ENCODE results near the gene IQSEC1. TPM values are rescaled to one million over a fixed set of nuclear protein-coding genes. Genes with fewer than 3 reads are reported as not detected.

IQSEC1 gene
- total RNA-seq, 1 donor from 2014 or later = 27.1 TPM

GRCh38 chr3:12970684-12971083, 102.5 kb downstream of the IQSEC1 start:
- H3K4me1 ChIP-seq (ENCODE audit: control insufficient read depth in 3 of 3, insufficient read depth in 3 of 3, low read length in 3 of 3) = peaks cover 63 to 83% (median 71%) of the 10 kb centered on the region in 3 donors
- H3K27me3 ChIP-seq (ENCODE audit: control insufficient read depth in 3 of 3, insufficient read depth in 3 of 3, low read length in 3 of 3) = no peaks in the 10 kb centered on the region
- no peaks in the 10 kb centered on the region for H3K36me3 ChIP-seq (ENCODE audit: control insufficient read depth in 3 of 3, insufficient read depth in 3 of 3, low read length in 3 of 3)
- H3K27ac ChIP-seq (ENCODE audit: low read depth, low read length) = peak overlapping the region; percentile 88
- peak overlapping the region; percentile 44 to 71 (median 51) for H3K9ac ChIP-seq (ENCODE audit: low read depth in 1 of 3, low read length in 3 of 3)
- H3K4me3 ChIP-seq (ENCODE audit: low read length in 3 of 3) = peak overlapping the region in 1 of 3 donors; percentile 34
- H3K9me3 ChIP-seq (ENCODE audit: control insufficient read depth in 3 of 3, low read length in 3 of 3) = no peaks in the 10 kb centered on the region

GRCh38 chr3:12969486-12969885, 103.7 kb downstream of the IQSEC1 start:
- Histone ChIP-seq H3K4me1 (ENCODE audit: control insufficient read depth in 3 of 3, insufficient read depth in 3 of 3, low read length in 3 of 3) (peaks cover 71 to 87% (median 74%) of the 10 kb centered on the region in 3 donors), H3K9ac (ENCODE audit: low read depth in 1 of 3, low read length in 3 of 3) (peak overlapping the region in 2 of 3 donors; percentile 37 to 71), H3K27ac (ENCODE audit: low read depth, low read length) (peak overlapping the region; percentile 88)

GRCh38 chr3:12968541-12968940, 104.7 kb downstream of the IQSEC1 start:
- Histone ChIP-seq H3K36me3 (ENCODE audit: control insufficient read depth in 3 of 3, insufficient read depth in 3 of 3, low read length in 3 of 3) (no peaks in the 10 kb centered on the region), H3K9me3 (ENCODE audit: control insufficient read depth in 3 of 3, low read length in 3 of 3) (no peaks in the 10 kb centered on the region), H3K27ac (ENCODE audit: low read depth, low read length) (peak overlapping the region; percentile 88), H3K9ac (ENCODE audit: low read depth in 1 of 3, low read length in 3 of 3) (peak overlapping the region in 1 of 3 donors; percentile 65), H3K4me1 (ENCODE audit: control insufficient read depth in 3 of 3, insufficient read depth in 3 of 3, low read length in 3 of 3) (peaks cover 74 to 90% (median 75%) of the 10 kb centered on the region in 3 donors), H3K4me3 (ENCODE audit: low read length in 3 of 3) (no peak overlapping the region), H3K27me3 (ENCODE audit: control insufficient read depth in 3 of 3, insufficient read depth in 3 of 3, low read length in 3 of 3) (no peaks in the 10 kb centered on the region)

More at GRCh38 chr3:12969486-12969885, 103.7 kb downstream of the IQSEC1 start:
- no peaks in the 10 kb centered on the region for H3K27me3 ChIP-seq (ENCODE audit: control insufficient read depth in 3 of 3, insufficient read depth in 3 of 3, low read length in 3 of 3)
- no peaks in the 10 kb centered on the region for H3K9me3 ChIP-seq (ENCODE audit: control insufficient read depth in 3 of 3, low read length in 3 of 3)
- peak overlapping the region in 1 of 3 donors; percentile 12 for H3K4me3 ChIP-seq (ENCODE audit: low read length in 3 of 3)
- no peaks in the 10 kb centered on the region for H3K36me3 ChIP-seq (ENCODE audit: control insufficient read depth in 3 of 3, insufficient read depth in 3 of 3, low read length in 3 of 3)

- Histone ChIP-seq H3K4me3 (ENCODE audit: low read length in 3 of 3) (peak overlapping the region; percentile 67 to 90 (median 76)), H3K4me1 (ENCODE audit: control insufficient read depth in 3 of 3, insufficient read depth in 3 of 3, low read length in 3 of 3) (peaks cover 77 to 92% (median 81%) of the 10 kb centered on the region in 3 donors), H3K9me3 (ENCODE audit: control insufficient read depth in 3 of 3, low read length in 3 of 3) (no peaks in the 10 kb centered on the region), H3K27me3 (ENCODE audit: control insufficient read depth in 3 of 3, insufficient read depth in 3 of 3, low read length in 3 of 3) (no peaks in the 10 kb centered on the region), H3K27ac (ENCODE audit: low read depth, low read length) (peak overlapping the region; percentile 88), H3K36me3 (ENCODE audit: control insufficient read depth in 3 of 3, insufficient read depth in 3 of 3, low read length in 3 of 3) (no peaks in the 10 kb centered on the region), H3K9ac (ENCODE audit: low read depth in 1 of 3, low read length in 3 of 3) (peak overlapping the region; percentile 84 to 87 (median 85))
These were observed 105.5 kb downstream of the IQSEC1 start for GRCh38 chr3:12967606-12968351.

GRCh38 chr3:12966847-12967605, 106.2 kb downstream of the IQSEC1 start:
- H3K9ac ChIP-seq (ENCODE audit: low read depth in 1 of 3, low read length in 3 of 3) = peak overlapping the region; percentile 84 to 87 (median 85)
- H3K4me3 ChIP-seq (ENCODE audit: low read length in 3 of 3) = peak overlapping the region; percentile 76 to 90 (median 82)
- peak overlapping the region; percentile 68 for H3K27ac ChIP-seq (ENCODE audit: low read depth, low read length)
- H3K9me3 ChIP-seq (ENCODE audit: control insufficient read depth in 3 of 3, low read length in 3 of 3) = no peaks in the 10 kb centered on the region
- peaks cover 83 to 92% (median 85%) of the 10 kb centered on the region in 3 donors for H3K4me1 ChIP-seq (ENCODE audit: control insufficient read depth in 3 of 3, insufficient read depth in 3 of 3, low read length in 3 of 3)
- no peaks in the 10 kb centered on the region for H3K27me3 ChIP-seq (ENCODE audit: control insufficient read depth in 3 of 3, insufficient read depth in 3 of 3, low read length in 3 of 3)
- peaks cover 0 to 2% (median 0%) of the 10 kb centered on the region in 3 donors for H3K36me3 ChIP-seq (ENCODE audit: control insufficient read depth in 3 of 3, insufficient read depth in 3 of 3, low read length in 3 of 3)

- no peaks in the 10 kb centered on the region for H3K27me3 ChIP-seq (ENCODE audit: control insufficient read depth in 3 of 3, insufficient read depth in 3 of 3, low read length in 3 of 3)
- H3K27ac ChIP-seq (ENCODE audit: low read depth, low read length) = peak overlapping the region; percentile 68
- H3K36me3 ChIP-seq (ENCODE audit: control insufficient read depth in 3 of 3, insufficient read depth in 3 of 3, low read length in 3 of 3) = peaks cover 0 to 2% (median 0%) of the 10 kb centered on the region in 3 donors
- peak overlapping the region; percentile 76 to 90 (median 82) for H3K4me3 ChIP-seq (ENCODE audit: low read length in 3 of 3)
- no peaks in the 10 kb centered on the region for H3K9me3 ChIP-seq (ENCODE audit: control insufficient read depth in 3 of 3, low read length in 3 of 3)
- peak overlapping the region; percentile 84 to 87 (median 85) for H3K9ac ChIP-seq (ENCODE audit: low read depth in 1 of 3, low read length in 3 of 3)
- peaks cover 90 to 95% (median 92%) of the 10 kb centered on the region in 3 donors for H3K4me1 ChIP-seq (ENCODE audit: control insufficient read depth in 3 of 3, insufficient read depth in 3 of 3, low read length in 3 of 3)
These were observed 107.0 kb downstream of the IQSEC1 start for GRCh38 chr3:12965999-12966846.

- Histone ChIP-seq H3K27me3 (ENCODE audit: control insufficient read depth in 3 of 3, insufficient read depth in 3 of 3, low read length in 3 of 3) (no peaks in the 10 kb centered on the region), H3K9ac (ENCODE audit: low read depth in 1 of 3, low read length in 3 of 3) (peak overlapping the region in 2 of 3 donors; percentile 11 to 28), H3K27ac (ENCODE audit: low read depth, low read length) (peak overlapping the region; percentile 36), H3K9me3 (ENCODE audit: control insufficient read depth in 3 of 3, low read length in 3 of 3) (no peaks in the 10 kb centered on the region), H3K4me3 (ENCODE audit: low read length in 3 of 3) (peak overlapping the region in 1 of 3 donors; percentile 22), H3K4me1 (ENCODE audit: control insufficient read depth in 3 of 3, insufficient read depth in 3 of 3, low read length in 3 of 3) (peaks cover 91 to 95% (median 92%) of the 10 kb centered on the region in 3 donors), H3K36me3 (ENCODE audit: control insufficient read depth in 3 of 3, insufficient read depth in 3 of 3, low read length in 3 of 3) (peaks cover 0 to 2% (median 2%) of the 10 kb centered on the region in 3 donors)
These were observed 108.3 kb downstream of the IQSEC1 start for GRCh38 chr3:12964711-12965612.

- Histone ChIP-seq H3K9me3 (ENCODE audit: control insufficient read depth in 3 of 3, low read length in 3 of 3) (no peaks in the 10 kb centered on the region), H3K27ac (ENCODE audit: low read depth, low read length) (peak overlapping the region; percentile 36), H3K27me3 (ENCODE audit: control insufficient read depth in 3 of 3, insufficient read depth in 3 of 3, low read length in 3 of 3) (no peaks in the 10 kb centered on the region), H3K4me1 (ENCODE audit: control insufficient read depth in 3 of 3, insufficient read depth in 3 of 3, low read length in 3 of 3) (peaks cover 91 to 95% (median 94%) of the 10 kb centered on the region in 3 donors), H3K36me3 (ENCODE audit: control insufficient read depth in 3 of 3, insufficient read depth in 3 of 3, low read length in 3 of 3) (peaks cover 0 to 2% (median 2%) of the 10 kb centered on the region in 3 donors), H3K4me3 (ENCODE audit: low read length in 3 of 3) (peak overlapping the region in 1 of 3 donors; percentile 17), H3K9ac (ENCODE audit: low read depth in 1 of 3, low read length in 3 of 3) (peak overlapping the region in 1 of 3 donors; percentile 28)
These were observed 109.1 kb downstream of the IQSEC1 start for GRCh38 chr3:12963922-12964701.
